Thoracic aorta (tissue), 2 donors: Measurements from ENCODE around the gene E4F1. TPM values are rescaled to one million over a fixed set of nuclear protein-coding genes. Genes with fewer than 3 reads are reported as not detected.

ENCODE experiments used
- ATAC-seq: fragments of 150-250 bp; one replicate; pipeline ENCODE4 v1.8.0; 2017; ENCODE audit warnings: low read depth; ENCODE audit not compliant: insufficient number of reproducible peaks, low FRiP score
- DNase-seq: peaks from one replicate; pipeline ENCODE4 v3.0.0-alpha.2; 2020; ENCODE audit warnings: low spot score
- H3K27ac ChIP-seq, 2 donors: fragments of 200-600 bp; sonication (generic); 1 replicate in 1 of 2; 2 replicates in 1 of 2; pipeline ENCODE4 v1.5.1; 2016; ENCODE audit warnings: mild to moderate bottlenecking in 2 of 2, moderate library complexity in 2 of 2
- H3K27me3 ChIP-seq: fragments of 200-600 bp; sonication (generic); replicated peaks from 2 replicates; pipeline ENCODE4 v1.6.0; 2016; ENCODE audit warnings: mild to moderate bottlenecking; ENCODE audit not compliant: insufficient read depth
- H3K36me3 ChIP-seq: fragments of 200-600 bp; sonication (generic); one replicate; pipeline ENCODE4 v1.5.1; 2016
- H3K4me1 ChIP-seq, 2 donors: fragments of 200-600 bp; sonication (generic); 1 replicate in 1 of 2; 2 replicates in 1 of 2; pipeline versions ENCODE4 v1.5.1 to v1.6.0; 2016; ENCODE audit warnings: low read depth in 2 of 2, mild to moderate bottlenecking in 1 of 2; ENCODE audit not compliant: control insufficient read depth in 1 of 2
- H3K4me3 ChIP-seq: fragments of 200-600 bp; sonication (generic); 2 replicates; pipeline ENCODE4 v1.5.1; 2016; ENCODE audit warnings: mild to moderate bottlenecking
- H3K9me3 ChIP-seq: fragments of 200-600 bp; sonication (generic); 2 replicates; pipeline ENCODE4 v1.5.1; 2016
- CTCF ChIP-seq: fragments of 200-600 bp; sonication (generic); IDR thresholded peaks from one replicate; pipeline ENCODE4 v1.5.1; 2019; ENCODE audit warnings: antibody characterized with exemption
- total RNA-seq, 2 donors: library from RNA; depleted of rRNA; stranded (reverse); fragments of >200 nt; gene quantifications; one replicate each; pipeline versions ENCODE4 v1.1.0 to v1.2.3, GENCODE V29; 2016

E4F1 gene
- total RNA-seq, 2 donors from 2014 or later = 44.0 to 50.2 TPM

- Histone ChIP-seq H3K27ac (no peak overlapping the region), H3K9me3 (no peaks in the 10 kb centered on the region), H3K27me3 (no peaks in the 10 kb centered on the region), H3K4me1 (peaks cover 12 to 14% of the 10 kb centered on the region in 2 donors), H3K4me3 (no peak overlapping the region), H3K36me3 (peaks cover 42% of the 10 kb centered on the region)
- ATAC-seq = no peak
- DNase-seq = no peak
- no peak for TF ChIP-seq CTCF
These were observed 4.9 kb downstream of the E4F1 start for GRCh38 chr16:2228161-2228824.

- H3K9me3 ChIP-seq = no peaks in the 10 kb centered on the region
- H3K36me3 ChIP-seq = peaks cover 50% of the 10 kb centered on the region
- H3K27me3 ChIP-seq = no peaks in the 10 kb centered on the region
- ATAC-seq = no peak
- no peak overlapping the region for H3K27ac ChIP-seq
- TF ChIP-seq CTCF = no peak
- H3K4me1 ChIP-seq = peaks cover 11 to 13% of the 10 kb centered on the region in 2 donors
- no peak for DNase-seq
- H3K4me3 ChIP-seq = no peak overlapping the region
These were observed 5.7 kb downstream of the E4F1 start for GRCh38 chr16:2229091-2229490.

- TF ChIP-seq CTCF = no peak
- Histone ChIP-seq H3K9me3 (no peaks in the 10 kb centered on the region), H3K4me1 (peaks cover 5 to 6% of the 10 kb centered on the region in 2 donors), H3K27ac (no peak overlapping the region), H3K36me3 (peaks cover 55% of the 10 kb centered on the region), H3K27me3 (no peaks in the 10 kb centered on the region), H3K4me3 (no peak overlapping the region)
- DNase-seq = no peak
- ATAC-seq = no peak
These were observed 6.3 kb downstream of the E4F1 start for GRCh38 chr16:2229632-2230250.

- no peak for TF ChIP-seq CTCF
- no peak for DNase-seq
- peaks cover 62% of the 10 kb centered on the region for H3K36me3 ChIP-seq
These were observed 7.0 kb downstream of the E4F1 start for GRCh38 chr16:2230376-2230775.

GRCh38 chr16:2231016-2231931 is 7.9 kb downstream of the E4F1 start:
- ATAC-seq (no peak), DNase-seq (no peak)
- no peak for TF ChIP-seq CTCF
- H3K9me3 ChIP-seq = no peaks in the 10 kb centered on the region
- no peak overlapping the region for H3K27ac ChIP-seq
- H3K27me3 ChIP-seq = no peaks in the 10 kb centered on the region
- peaks cover 1 to 5% of the 10 kb centered on the region in 2 donors for H3K4me1 ChIP-seq
- H3K4me3 ChIP-seq = no peak overlapping the region
- H3K36me3 ChIP-seq = peaks cover 67% of the 10 kb centered on the region

More at GRCh38 chr16:2230376-2230775, 7.0 kb downstream of the E4F1 start:
- Histone ChIP-seq H3K27ac (no peak overlapping the region), H3K9me3 (no peaks in the 10 kb centered on the region), H3K4me1 (no peaks in the 10 kb centered on the region), H3K27me3 (no peaks in the 10 kb centered on the region), H3K4me3 (no peak overlapping the region)
- ATAC-seq = no peak
